ENCODE measurements around the gene TBRG4.

GRCh38 chr7:45082031-45082830 lies 29.3 kb downstream of the TBRG4 start:
- TF ChIP-seq CTCF (IDR thresholded peaks at IDR 0.05 in 8 of 11, conservative IDR thresholded peaks at IDR 0.05 in 3 of 11) = no peak
- no peak for TF ChIP-seq POLR2AphosphoS5 (IDR thresholded peaks at IDR 0.05)
- no peak for TF ChIP-seq POLR2A (IDR thresholded peaks at IDR 0.05)

Data from spleen (tissue), 7 donors.